ENCODE data around the gene LRRC17. TPM values are rescaled to one million over a fixed set of nuclear protein-coding genes. Genes with fewer than 3 reads are reported as not detected.

Gene LRRC17
- total and polyA plus RNA-seq, 9 of the 15 experiments (the other 6 are each of a cell fraction or from before 2014, with no cell fraction given), result 0.03 to 0.18 (median 0.12) TPM; not detected in 5

DNA sequence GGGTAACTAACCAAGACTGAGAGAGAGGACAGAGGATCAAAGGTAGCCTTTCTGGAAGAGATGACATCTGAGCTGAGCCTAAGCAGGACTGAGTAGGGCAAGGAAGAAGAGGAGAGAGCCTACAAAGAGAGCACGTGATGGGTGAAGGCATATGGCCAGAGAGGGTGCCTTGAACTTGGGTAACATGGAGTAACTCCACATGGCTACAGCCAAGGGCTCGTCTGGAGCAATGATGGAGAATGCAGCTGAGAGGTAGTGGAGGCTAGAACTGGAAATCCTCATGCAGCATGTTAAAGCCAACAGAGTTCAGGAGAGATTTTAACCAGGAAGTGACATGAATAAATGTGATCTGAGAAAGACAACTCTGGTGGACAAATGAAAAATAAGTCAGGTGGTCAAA lies 77.8 kb downstream of the LRRC17 start (continued):
- TF ChIP-seq OTX1 (CRISPR knock-in tag; IDR thresholded peaks at IDR 0.05) (no peak), CHD2 (IDR thresholded peaks at IDR 0.05; ENCODE audit: low read depth, low read length) (no peak), MXI1 (IDR thresholded peaks at IDR 0.05; ENCODE audit: low read depth, low read length) (no peak), ELF4 (CRISPR knock-in tag; IDR thresholded peaks at IDR 0.05) (no peak), CHCHD3 (CRISPR knock-in tag; IDR thresholded peaks at IDR 0.05) (no peak), SIN3A (IDR thresholded peaks at IDR 0.05; ENCODE audit: borderline replicate concordance in 2 of 2, control insufficient read depth in 1 of 2, low read depth in 2 of 2, low read length in 2 of 2) (no peak), HDAC6 (IDR thresholded peaks at IDR 0.05; ENCODE audit: low read depth, low read length) (no peak), RUNX1 (IDR thresholded peaks at IDR 0.05; ENCODE audit: low read depth) (no peak), LCOR (CRISPR knock-in tag; IDR thresholded peaks at IDR 0.05) (no peak), POLR2AphosphoS2 (IDR thresholded peaks at IDR 0.05; ENCODE audit: low read length) (peak; percentile 71), ZNF347 (CRISPR knock-in tag; IDR thresholded peaks at IDR 0.05; ENCODE audit: low read depth) (no peak), MYC (IDR thresholded peaks at IDR 0.05; ENCODE audit: low read depth, low read length) (no peak), MYC (CRISPR knock-in tag; IDR thresholded peaks at IDR 0.05; ENCODE audit: borderline replicate concordance, low read depth) (no peak), KLF13 (tag; IDR thresholded peaks at IDR 0.05; ENCODE audit: borderline replicate concordance, low read depth) (no peak)
- TF ChIP-seq, protein P1, sequence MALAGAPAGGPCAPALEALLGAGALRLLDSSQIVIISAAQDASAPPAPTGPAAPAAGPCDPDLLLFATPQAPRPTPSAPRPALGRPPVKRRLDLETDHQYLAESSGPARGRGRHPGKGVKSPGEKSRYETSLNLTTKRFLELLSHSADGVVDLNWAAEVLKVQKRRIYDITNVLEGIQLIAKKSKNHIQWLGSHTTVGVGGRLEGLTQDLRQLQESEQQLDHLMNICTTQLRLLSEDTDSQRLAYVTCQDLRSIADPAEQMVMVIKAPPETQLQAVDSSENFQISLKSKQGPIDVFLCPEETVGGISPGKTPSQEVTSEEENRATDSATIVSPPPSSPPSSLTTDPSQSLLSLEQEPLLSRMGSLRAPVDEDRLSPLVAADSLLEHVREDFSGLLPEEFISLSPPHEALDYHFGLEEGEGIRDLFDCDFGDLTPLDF (CRISPR knock-in tag; IDR thresholded peaks at IDR 0.05), result no peak
- TF ChIP-seq, protein P2, sequence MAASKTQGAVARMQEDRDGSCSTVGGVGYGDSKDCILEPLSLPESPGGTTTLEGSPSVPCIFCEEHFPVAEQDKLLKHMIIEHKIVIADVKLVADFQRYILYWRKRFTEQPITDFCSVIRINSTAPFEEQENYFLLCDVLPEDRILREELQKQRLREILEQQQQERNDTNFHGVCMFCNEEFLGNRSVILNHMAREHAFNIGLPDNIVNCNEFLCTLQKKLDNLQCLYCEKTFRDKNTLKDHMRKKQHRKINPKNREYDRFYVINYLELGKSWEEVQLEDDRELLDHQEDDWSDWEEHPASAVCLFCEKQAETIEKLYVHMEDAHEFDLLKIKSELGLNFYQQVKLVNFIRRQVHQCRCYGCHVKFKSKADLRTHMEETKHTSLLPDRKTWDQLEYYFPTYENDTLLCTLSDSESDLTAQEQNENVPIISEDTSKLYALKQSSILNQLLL (CRISPR knock-in tag; IDR thresholded peaks at IDR 0.05; ENCODE audit: borderline replicate concordance), result no peak
- TF ChIP-seq, protein P3, sequence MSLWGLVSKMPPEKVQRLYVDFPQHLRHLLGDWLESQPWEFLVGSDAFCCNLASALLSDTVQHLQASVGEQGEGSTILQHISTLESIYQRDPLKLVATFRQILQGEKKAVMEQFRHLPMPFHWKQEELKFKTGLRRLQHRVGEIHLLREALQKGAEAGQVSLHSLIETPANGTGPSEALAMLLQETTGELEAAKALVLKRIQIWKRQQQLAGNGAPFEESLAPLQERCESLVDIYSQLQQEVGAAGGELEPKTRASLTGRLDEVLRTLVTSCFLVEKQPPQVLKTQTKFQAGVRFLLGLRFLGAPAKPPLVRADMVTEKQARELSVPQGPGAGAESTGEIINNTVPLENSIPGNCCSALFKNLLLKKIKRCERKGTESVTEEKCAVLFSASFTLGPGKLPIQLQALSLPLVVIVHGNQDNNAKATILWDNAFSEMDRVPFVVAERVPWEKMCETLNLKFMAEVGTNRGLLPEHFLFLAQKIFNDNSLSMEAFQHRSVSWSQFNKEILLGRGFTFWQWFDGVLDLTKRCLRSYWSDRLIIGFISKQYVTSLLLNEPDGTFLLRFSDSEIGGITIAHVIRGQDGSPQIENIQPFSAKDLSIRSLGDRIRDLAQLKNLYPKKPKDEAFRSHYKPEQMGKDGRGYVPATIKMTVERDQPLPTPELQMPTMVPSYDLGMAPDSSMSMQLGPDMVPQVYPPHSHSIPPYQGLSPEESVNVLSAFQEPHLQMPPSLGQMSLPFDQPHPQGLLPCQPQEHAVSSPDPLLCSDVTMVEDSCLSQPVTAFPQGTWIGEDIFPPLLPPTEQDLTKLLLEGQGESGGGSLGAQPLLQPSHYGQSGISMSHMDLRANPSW (CRISPR knock-in tag; IDR thresholded peaks at IDR 0.05), result no peak
- TF ChIP-seq, protein P4, sequence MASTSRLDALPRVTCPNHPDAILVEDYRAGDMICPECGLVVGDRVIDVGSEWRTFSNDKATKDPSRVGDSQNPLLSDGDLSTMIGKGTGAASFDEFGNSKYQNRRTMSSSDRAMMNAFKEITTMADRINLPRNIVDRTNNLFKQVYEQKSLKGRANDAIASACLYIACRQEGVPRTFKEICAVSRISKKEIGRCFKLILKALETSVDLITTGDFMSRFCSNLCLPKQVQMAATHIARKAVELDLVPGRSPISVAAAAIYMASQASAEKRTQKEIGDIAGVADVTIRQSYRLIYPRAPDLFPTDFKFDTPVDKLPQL (IDR thresholded peaks at IDR 0.05; ENCODE audit: extremely low read depth, insufficient read length), result no peak
- TF ChIP-seq, protein P5, sequence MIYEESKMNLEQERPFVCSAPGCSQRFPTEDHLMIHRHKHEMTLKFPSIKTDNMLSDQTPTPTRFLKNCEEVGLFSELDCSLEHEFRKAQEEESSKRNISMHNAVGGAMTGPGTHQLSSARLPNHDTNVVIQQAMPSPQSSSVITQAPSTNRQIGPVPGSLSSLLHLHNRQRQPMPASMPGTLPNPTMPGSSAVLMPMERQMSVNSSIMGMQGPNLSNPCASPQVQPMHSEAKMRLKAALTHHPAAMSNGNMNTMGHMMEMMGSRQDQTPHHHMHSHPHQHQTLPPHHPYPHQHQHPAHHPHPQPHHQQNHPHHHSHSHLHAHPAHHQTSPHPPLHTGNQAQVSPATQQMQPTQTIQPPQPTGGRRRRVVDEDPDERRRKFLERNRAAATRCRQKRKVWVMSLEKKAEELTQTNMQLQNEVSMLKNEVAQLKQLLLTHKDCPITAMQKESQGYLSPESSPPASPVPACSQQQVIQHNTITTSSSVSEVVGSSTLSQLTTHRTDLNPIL (CRISPR knock-in tag; IDR thresholded peaks at IDR 0.05), result no peak
- TF ChIP-seq, protein P6, sequence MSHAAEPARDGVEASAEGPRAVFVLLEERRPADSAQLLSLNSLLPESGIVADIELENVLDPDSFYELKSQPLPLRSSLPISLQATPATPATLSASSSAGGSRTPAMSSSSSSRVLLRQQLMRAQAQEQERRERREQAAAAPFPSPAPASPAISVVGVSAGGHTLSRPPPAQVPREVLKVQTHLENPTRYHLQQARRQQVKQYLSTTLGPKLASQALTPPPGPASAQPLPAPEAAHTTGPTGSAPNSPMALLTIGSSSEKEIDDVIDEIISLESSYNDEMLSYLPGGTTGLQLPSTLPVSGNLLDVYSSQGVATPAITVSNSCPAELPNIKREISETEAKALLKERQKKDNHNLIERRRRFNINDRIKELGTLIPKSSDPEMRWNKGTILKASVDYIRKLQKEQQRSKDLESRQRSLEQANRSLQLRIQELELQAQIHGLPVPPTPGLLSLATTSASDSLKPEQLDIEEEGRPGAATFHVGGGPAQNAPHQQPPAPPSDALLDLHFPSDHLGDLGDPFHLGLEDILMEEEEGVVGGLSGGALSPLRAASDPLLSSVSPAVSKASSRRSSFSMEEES (CRISPR knock-in tag; IDR thresholded peaks at IDR 0.05), result no peak
